ENCODE results near the gene RBM28.

GRCh38 chr7:128254470-128254869 lies 89.2 kb downstream of the RBM28 start:
- no peak for TF ChIP-seq EZH2 (IDR thresholded peaks at IDR 0.05; ENCODE audit: low read length, unreplicated experiment)
- TF ChIP-seq, protein P1, sequence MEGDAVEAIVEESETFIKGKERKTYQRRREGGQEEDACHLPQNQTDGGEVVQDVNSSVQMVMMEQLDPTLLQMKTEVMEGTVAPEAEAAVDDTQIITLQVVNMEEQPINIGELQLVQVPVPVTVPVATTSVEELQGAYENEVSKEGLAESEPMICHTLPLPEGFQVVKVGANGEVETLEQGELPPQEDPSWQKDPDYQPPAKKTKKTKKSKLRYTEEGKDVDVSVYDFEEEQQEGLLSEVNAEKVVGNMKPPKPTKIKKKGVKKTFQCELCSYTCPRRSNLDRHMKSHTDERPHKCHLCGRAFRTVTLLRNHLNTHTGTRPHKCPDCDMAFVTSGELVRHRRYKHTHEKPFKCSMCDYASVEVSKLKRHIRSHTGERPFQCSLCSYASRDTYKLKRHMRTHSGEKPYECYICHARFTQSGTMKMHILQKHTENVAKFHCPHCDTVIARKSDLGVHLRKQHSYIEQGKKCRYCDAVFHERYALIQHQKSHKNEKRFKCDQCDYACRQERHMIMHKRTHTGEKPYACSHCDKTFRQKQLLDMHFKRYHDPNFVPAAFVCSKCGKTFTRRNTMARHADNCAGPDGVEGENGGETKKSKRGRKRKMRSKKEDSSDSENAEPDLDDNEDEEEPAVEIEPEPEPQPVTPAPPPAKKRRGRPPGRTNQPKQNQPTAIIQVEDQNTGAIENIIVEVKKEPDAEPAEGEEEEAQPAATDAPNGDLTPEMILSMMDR (conservative IDR thresholded peaks at IDR 0.05; ENCODE audit: low read depth, low read length), result no peak

Data from PC-3 (cell line).